ENCODE results near the gene SLC16A9. TPM values are rescaled to one million over a fixed set of nuclear protein-coding genes. Genes with fewer than 3 reads are reported as not detected.

The SLC16A9 gene
- total and polyA plus RNA-seq, 4 donors, result 0.70 to 6.0 (median 1.9) TPM

DNA sequence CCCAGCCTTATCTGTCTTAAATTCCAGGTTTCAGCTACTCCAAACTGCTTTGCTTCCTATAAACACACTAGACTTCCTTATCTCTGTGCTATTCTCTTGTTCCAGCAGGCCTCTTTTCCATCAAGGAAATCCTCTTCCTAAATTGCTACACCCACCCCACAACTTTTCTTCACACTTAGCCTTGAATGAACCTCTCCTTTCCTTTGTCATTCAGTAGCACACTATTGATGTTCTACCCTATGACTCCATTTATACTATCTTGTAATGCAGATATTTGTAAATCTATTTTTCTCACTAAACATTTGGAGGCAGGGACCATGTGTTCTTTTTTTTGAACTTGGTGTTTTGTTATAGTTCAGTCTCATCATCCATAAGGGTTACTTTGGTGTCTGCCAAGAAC lies 3.7 kb downstream of the SLC16A9 start:
- peaks cover 0 to 20% (median 0%) of the 10 kb centered on the region in 5 donors for H3K4me1 ChIP-seq (ENCODE audit: control insufficient read depth in 5 of 5, insufficient read depth in 5 of 5, low read length in 5 of 5)
- DNase-seq (no peak), ATAC-seq (ENCODE audit: insufficient read depth, low FRiP score) (no peak)
- no peak overlapping the region for H3K4me3 ChIP-seq
- TF ChIP-seq CTCF (IDR thresholded peaks at IDR 0.05; ENCODE audit: control extremely low read depth, extremely low read depth), result no peak
- no peak overlapping the region for H3K27ac ChIP-seq (ENCODE audit: low read depth in 1 of 2, low read length in 1 of 2)
- peaks cover 0 to 4% (median 0%) of the 10 kb centered on the region in 3 donors for H3K27me3 ChIP-seq (ENCODE audit: control insufficient read depth in 3 of 3, insufficient read depth in 3 of 3, low read length in 2 of 3)
- peaks cover 0 to 3% (median 0%) of the 10 kb centered on the region in 4 donors for H3K9me3 ChIP-seq (ENCODE audit: control insufficient read depth in 4 of 4, insufficient read depth in 3 of 4, low read length in 3 of 4)
- H3K36me3 ChIP-seq (ENCODE audit: control insufficient read depth in 4 of 4, insufficient read depth in 4 of 4, low read length in 4 of 4), result no peaks in the 10 kb centered on the region
- H3K9ac ChIP-seq (ENCODE audit: insufficient read depth in 1 of 2, low read length in 2 of 2), result no peak overlapping the region

DNA sequence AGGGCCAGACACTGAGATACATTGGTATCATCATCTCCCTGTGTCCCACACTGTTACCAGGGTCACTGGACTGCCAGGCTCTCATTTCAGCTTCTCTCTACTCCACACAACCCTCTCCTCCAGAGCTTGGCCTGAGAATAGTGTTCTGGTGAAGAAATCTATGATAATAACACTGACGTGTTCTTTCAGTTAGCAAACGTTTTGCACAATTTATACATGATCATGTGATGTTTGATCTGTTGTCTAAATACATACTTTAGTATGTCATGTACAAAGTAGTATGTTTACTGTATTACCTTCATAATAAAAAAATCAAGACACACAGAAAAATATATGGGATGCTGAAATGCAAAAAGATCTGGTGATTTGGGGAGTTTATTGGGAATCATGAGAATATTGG lies 5.0 kb downstream of the SLC16A9 start:
- Histone ChIP-seq H3K27ac (ENCODE audit: low read depth in 1 of 2, low read length in 1 of 2) (no peak overlapping the region), H3K9ac (ENCODE audit: insufficient read depth in 1 of 2, low read length in 2 of 2) (no peak overlapping the region), H3K4me1 (ENCODE audit: control insufficient read depth in 5 of 5, insufficient read depth in 5 of 5, low read length in 5 of 5) (peaks cover 0 to 20% (median 0%) of the 10 kb centered on the region in 5 donors), H3K36me3 (ENCODE audit: control insufficient read depth in 4 of 4, insufficient read depth in 4 of 4, low read length in 4 of 4) (no peaks in the 10 kb centered on the region), H3K27me3 (ENCODE audit: control insufficient read depth in 3 of 3, insufficient read depth in 3 of 3, low read length in 2 of 3) (peaks cover 0 to 4% (median 0%) of the 10 kb centered on the region in 3 donors), H3K4me3 (no peak overlapping the region), H3K9me3 (ENCODE audit: control insufficient read depth in 4 of 4, insufficient read depth in 3 of 4, low read length in 3 of 4) (peaks cover 0 to 3% (median 0%) of the 10 kb centered on the region in 4 donors)
- 54 to 63% methylated on average over 2 of the region's 2 CpGs for WGBS, 2 donors
- DNase-seq (peak in 1 of 3 donors; percentile 53), ATAC-seq (ENCODE audit: insufficient read depth, low FRiP score) (no peak)
- no peak for TF ChIP-seq CTCF (IDR thresholded peaks at IDR 0.05; ENCODE audit: control extremely low read depth, extremely low read depth)

DNA sequence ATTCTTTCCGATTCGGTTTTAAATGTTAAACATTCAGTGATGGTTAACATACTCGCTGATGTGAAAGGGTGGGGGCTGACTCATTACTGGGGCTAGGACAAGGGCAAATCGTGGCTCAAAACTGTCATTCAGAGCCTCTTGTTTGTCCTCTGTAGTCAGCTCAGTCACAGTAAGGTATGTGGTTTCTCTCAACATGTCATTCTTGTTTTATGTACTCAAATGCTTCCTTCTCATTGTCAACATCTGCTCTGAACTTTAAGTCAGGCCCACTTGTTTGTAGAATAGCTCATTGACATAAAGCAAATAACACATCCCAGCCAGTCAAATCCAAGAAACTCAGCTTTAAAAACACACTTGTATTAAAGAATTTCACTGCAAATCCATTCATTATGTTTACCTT lies 7.3 kb downstream of the SLC16A9 start:
- H3K27me3 ChIP-seq (ENCODE audit: control insufficient read depth in 3 of 3, insufficient read depth in 3 of 3, low read length in 2 of 3), result no peaks in the 10 kb centered on the region
- no peak overlapping the region for H3K27ac ChIP-seq (ENCODE audit: low read depth in 1 of 2, low read length in 1 of 2)
- WGBS, 2 donors, result 68 to 79% methylated on average over 4 of the region's 4 CpGs
- DNase-seq, result no peak
- H3K36me3 ChIP-seq (ENCODE audit: control insufficient read depth in 4 of 4, insufficient read depth in 4 of 4, low read length in 4 of 4), result no peaks in the 10 kb centered on the region
- no peak for ATAC-seq (ENCODE audit: insufficient read depth, low FRiP score)
- no peak overlapping the region for H3K9ac ChIP-seq (ENCODE audit: insufficient read depth in 1 of 2, low read length in 2 of 2)
- no peak for TF ChIP-seq CTCF (IDR thresholded peaks at IDR 0.05; ENCODE audit: control extremely low read depth, extremely low read depth)
- H3K4me1 ChIP-seq (ENCODE audit: control insufficient read depth in 5 of 5, insufficient read depth in 5 of 5, low read length in 5 of 5), result peaks cover 0 to 9% (median 0%) of the 10 kb centered on the region in 5 donors
- no peak overlapping the region for H3K4me3 ChIP-seq
- H3K9me3 ChIP-seq (ENCODE audit: control insufficient read depth in 4 of 4, insufficient read depth in 3 of 4, low read length in 3 of 4), result no peaks in the 10 kb centered on the region

DNA sequence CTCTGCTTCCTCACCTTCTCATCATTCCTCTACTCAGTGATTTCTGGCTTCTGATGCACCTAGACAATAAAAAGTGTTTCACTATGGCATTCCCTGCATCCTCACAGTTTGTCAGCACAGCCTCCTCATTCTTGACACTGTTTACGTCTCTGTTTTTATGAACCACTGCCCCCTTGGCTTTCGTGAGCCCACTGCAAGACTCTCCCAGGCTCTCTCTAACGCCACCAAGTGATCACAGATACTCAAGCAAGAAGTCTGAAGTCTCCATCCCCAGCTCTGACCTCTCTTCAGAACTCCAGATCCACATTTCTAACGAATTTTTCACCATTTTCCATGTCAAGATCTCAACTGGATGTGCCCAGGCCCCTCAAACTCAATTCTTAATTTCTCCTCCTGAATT lies 8.9 kb downstream of the SLC16A9 start:
- no peak for TF ChIP-seq CTCF (IDR thresholded peaks at IDR 0.05; ENCODE audit: control extremely low read depth, extremely low read depth)
- no peak overlapping the region for H3K9ac ChIP-seq (ENCODE audit: insufficient read depth in 1 of 2, low read length in 2 of 2)
- peaks cover 0 to 9% (median 0%) of the 10 kb centered on the region in 5 donors for H3K4me1 ChIP-seq (ENCODE audit: control insufficient read depth in 5 of 5, insufficient read depth in 5 of 5, low read length in 5 of 5)
- DNase-seq (peak in 1 of 3 donors; percentile 30), ATAC-seq (ENCODE audit: insufficient read depth, low FRiP score) (no peak)
- no peaks in the 10 kb centered on the region for H3K9me3 ChIP-seq (ENCODE audit: control insufficient read depth in 4 of 4, insufficient read depth in 3 of 4, low read length in 3 of 4)
- no peak overlapping the region for H3K27ac ChIP-seq (ENCODE audit: low read depth in 1 of 2, low read length in 1 of 2)
- H3K27me3 ChIP-seq (ENCODE audit: control insufficient read depth in 3 of 3, insufficient read depth in 3 of 3, low read length in 2 of 3), result no peaks in the 10 kb centered on the region
- no peaks in the 10 kb centered on the region for H3K36me3 ChIP-seq (ENCODE audit: control insufficient read depth in 4 of 4, insufficient read depth in 4 of 4, low read length in 4 of 4)
- 61 to 73% methylated on average over 4 of the region's 4 CpGs for WGBS, 2 donors
- H3K4me3 ChIP-seq, result no peak overlapping the region

Measured in lung (tissue), 12 donors.